HG02610 (cell line): ENCODE measurements around the gene BLID.

Source experiments
- ATAC-seq: cut with Tn5 transposase; IDR thresholded peaks from one replicate; pipeline ENCODE4 v1.9.1; 2021; ENCODE audit warnings: mild to moderate bottlenecking, moderate library complexity; ENCODE audit not compliant: unreplicated experiment

The BLID gene

GRCh38 chr11:122115524-122116379 lies at the start of gene BLID:
BLID (minus strand) TSS chr11:122116215; CDS start chr11:122115922, 293 bp downstream.
- ATAC-seq: no peak

- ATAC-seq: no peak
These were observed 47.2 kb upstream of the BLID start for GRCh38 chr11:122163053-122163819.

- ATAC-seq: no peak
These were observed 46.1 kb upstream of the BLID start for GRCh38 chr11:122162095-122162494.

- no peak for ATAC-seq
These were observed 45.0 kb upstream of the BLID start for GRCh38 chr11:122160841-122161590.

- no peak for ATAC-seq
These were observed 43.8 kb upstream of the BLID start for GRCh38 chr11:122159861-122160260.

- no peak for ATAC-seq
These were observed 43.2 kb upstream of the BLID start for GRCh38 chr11:122159173-122159721.

- no peak for ATAC-seq
These were observed 42.2 kb upstream of the BLID start for GRCh38 chr11:122158171-122158570.

GRCh38 chr11:122157653-122158161 lies 41.7 kb upstream of the BLID start:
- ATAC-seq: no peak

GRCh38 chr11:122156940-122157382 lies 40.9 kb upstream of the BLID start:
- ATAC-seq: no peak

GRCh38 chr11:122155765-122156527 lies 39.9 kb upstream of the BLID start:
- no peak for ATAC-seq

- ATAC-seq: no peak
These were observed 39.0 kb upstream of the BLID start for GRCh38 chr11:122154994-122155393.

- no peak for ATAC-seq
These were observed 38.2 kb upstream of the BLID start for GRCh38 chr11:122154227-122154626.

- no peak for ATAC-seq
These were observed 37.7 kb upstream of the BLID start for GRCh38 chr11:122153746-122154145.

- ATAC-seq: no peak
These were observed 34.5 kb upstream of the BLID start for GRCh38 chr11:122150216-122151124.

- no peak for ATAC-seq
These were observed 33.2 kb upstream of the BLID start for GRCh38 chr11:122149202-122149601.

GRCh38 chr11:122146475-122146874 lies 30.5 kb upstream of the BLID start:
- no peak for ATAC-seq

- ATAC-seq: no peak
These were observed 29.8 kb upstream of the BLID start for GRCh38 chr11:122145715-122146274.

GRCh38 chr11:122144752-122145151 lies 28.7 kb upstream of the BLID start:
- no peak for ATAC-seq

- no peak for ATAC-seq
These were observed 25.7 kb upstream of the BLID start for GRCh38 chr11:122141725-122142124.
